GM19463 (cell line): ENCODE results near the gene SIGLEC9.

ENCODE experiments used
- ATAC-seq: cut with Tn5 transposase; IDR thresholded peaks from one replicate; pipeline ENCODE4 v1.9.1; 2021; ENCODE audit warnings: mild to moderate bottlenecking, moderate library complexity; ENCODE audit not compliant: unreplicated experiment

The SIGLEC9 gene

DNA sequence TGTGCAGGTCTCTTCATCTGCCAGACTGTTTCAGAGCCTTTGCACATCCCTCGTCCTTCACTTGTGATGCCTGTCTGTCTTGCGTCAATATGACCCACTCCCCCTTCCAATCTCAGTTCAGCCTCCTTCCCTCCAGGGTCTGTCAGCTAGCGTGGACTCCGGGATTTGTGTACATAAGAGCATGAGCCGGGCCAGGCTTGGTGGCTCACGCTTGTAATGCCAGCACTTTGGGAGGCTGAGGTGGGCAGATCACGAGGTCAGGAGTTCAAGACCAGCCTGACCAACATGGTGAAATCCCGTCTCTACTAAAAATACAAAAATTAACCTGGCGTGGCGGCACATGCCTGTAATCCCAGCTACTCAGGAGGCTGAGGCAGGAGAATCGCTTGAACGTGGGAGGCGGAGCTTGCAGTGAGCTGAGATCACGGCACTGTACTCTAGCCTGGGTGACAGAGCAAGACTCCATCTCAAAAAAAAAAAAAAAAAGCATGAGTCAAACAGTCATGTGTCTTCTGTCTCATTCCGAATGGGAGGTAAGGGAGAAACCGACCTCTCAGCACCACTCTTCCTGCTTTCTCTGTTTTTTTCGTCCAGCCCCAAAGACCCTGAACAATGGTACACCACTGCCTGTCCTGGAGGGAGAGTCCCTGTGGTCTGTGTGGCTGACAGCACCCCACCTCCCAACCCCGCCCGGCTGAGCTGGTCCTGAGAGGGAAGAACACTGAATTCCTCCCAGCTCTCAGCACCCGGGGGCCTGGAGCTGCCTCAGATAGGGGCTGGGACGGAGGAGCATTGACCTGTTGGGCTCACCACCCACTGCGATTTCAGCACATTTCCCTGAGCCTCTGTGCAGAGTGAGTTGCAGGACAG, 2.4 kb upstream of the SIGLEC9 start:
- ATAC-seq: no peak

GRCh38 chr19:51123381-51123800, 1.3 kb upstream of the SIGLEC9 start:
- no peak for ATAC-seq

DNA sequence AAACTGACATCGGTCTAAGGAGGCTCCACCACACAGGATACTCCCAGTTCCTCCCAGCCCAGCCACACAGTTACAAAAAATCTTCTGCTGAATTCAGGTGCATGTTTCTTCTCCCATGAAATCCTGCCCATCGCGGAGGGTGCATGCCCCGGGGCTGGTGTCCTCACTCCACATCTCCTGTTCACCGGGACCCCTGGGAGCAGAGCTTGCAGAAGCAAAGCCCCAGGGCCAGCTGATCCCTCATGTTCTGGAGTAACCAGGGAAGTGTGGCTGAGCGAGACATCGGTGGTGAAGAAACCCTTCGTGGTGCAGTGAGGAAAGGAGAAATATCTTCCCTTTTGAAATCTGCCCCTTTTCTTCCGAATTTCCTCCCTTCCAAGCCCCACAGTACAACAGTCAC, 904 bp upstream of the SIGLEC9 start:
- no peak for ATAC-seq

DNA sequence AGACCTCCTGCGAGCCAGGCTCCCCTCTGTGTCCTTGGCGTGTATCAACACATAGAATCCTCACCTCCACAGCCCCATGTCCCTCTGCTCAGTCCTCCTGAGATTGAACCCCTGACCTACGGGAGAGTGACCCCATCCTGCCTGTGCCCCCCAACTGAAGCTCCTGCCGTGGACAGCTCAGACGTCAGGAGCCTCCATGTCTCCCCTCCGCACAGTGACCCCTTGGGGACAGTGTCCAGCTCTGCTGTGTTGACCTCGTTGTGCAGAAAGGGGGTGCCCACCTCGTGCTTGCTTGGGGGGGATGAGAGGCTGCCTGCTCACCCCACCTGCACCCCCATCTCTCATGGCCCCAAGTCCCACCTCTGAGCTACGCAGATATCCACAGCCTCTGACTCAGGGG, 490 bp upstream of the SIGLEC9 start:
- ATAC-seq: no peak

DNA sequence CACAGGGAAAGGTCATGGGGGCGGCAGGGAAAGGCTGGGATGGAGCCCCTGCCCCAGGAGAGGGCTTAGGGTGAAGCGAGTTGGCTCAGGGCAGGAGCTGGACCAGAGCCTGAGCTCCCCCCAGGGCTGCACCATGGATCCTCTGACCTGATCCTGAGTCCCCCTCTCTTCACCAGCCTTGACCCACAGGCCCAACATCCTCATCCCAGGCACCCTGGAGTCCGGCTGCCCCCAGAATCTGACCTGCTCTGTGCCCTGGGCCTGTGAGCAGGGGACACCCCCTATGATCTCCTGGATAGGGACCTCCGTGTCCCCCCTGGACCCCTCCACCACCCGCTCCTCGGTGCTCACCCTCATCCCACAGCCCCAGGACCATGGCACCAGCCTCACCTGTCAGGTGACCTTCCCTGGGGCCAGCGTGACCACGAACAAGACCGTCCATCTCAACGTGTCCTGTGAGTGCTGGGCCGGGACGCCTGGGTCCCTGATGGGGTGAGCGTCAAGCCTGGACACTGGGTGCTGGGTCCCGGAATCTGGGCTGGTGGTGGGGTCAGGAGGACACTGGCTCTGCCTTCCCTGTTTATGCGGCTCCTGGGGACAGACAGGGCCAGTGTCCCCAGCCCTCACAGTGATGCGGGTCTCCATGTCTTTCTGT, 842 bp downstream of the SIGLEC9 start:
- ATAC-seq: no peak

DNA sequence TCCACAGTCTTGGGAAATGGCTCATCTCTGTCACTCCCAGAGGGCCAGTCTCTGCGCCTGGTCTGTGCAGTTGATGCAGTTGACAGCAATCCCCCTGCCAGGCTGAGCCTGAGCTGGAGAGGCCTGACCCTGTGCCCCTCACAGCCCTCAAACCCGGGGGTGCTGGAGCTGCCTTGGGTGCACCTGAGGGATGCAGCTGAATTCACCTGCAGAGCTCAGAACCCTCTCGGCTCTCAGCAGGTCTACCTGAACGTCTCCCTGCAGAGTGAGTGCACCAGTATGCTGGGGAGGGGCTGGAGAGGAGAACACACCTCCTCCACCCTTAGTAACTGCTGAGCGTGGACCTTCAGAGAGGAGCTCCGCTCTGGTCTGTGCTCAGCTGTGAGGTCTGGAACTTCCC, 2.3 kb downstream of the SIGLEC9 start:
- no peak for ATAC-seq

DNA sequence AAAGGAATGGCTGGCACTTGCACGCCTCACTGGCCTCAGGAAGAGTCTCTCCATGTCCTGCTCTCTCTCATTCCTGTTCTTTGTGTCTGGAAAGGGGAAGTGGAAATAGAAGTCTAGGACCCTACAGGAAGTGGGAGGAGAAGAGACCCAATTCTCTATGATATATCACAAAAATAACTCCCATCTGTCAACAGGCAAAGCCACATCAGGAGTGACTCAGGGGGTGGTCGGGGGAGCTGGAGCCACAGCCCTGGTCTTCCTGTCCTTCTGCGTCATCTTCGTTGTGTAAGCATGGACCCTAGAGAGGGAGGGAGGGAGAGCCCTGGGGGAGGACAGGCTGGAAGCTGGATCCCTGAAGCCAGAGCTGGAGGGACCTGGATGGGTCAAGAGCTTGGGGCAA, 3.0 kb downstream of the SIGLEC9 start:
- no peak for ATAC-seq

DNA sequence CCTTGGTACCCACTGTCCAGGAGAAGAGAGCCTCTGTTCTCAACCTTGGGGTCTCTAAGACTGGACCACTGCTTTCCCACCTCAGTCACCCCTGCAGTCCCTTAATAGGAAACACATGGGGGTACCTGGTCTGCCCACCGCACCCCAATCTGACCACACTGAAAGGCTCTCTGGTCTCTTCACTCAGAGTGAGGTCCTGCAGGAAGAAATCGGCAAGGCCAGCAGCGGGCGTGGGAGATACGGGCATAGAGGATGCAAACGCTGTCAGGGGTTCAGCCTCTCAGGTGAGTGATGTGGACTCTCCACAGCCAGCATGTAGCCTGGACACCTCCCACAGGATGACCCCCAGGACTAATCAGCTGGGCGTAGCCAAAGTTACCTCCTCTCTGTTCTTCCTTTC, 3.5 kb downstream of the SIGLEC9 start:
- ATAC-seq: no peak

- ATAC-seq: no peak
These were observed 5.0 kb downstream of the SIGLEC9 start for GRCh38 chr19:51129716-51130115.

GRCh38 chr19:51131780-51132680, 7.3 kb downstream of the SIGLEC9 start:
- ATAC-seq: no peak

- ATAC-seq: no peak
These were observed 10.3 kb downstream of the SIGLEC9 start for GRCh38 chr19:51135004-51135403.

- ATAC-seq: no peak
These were observed 11.5 kb downstream of the SIGLEC9 start for GRCh38 chr19:51135986-51136762.

DNA sequence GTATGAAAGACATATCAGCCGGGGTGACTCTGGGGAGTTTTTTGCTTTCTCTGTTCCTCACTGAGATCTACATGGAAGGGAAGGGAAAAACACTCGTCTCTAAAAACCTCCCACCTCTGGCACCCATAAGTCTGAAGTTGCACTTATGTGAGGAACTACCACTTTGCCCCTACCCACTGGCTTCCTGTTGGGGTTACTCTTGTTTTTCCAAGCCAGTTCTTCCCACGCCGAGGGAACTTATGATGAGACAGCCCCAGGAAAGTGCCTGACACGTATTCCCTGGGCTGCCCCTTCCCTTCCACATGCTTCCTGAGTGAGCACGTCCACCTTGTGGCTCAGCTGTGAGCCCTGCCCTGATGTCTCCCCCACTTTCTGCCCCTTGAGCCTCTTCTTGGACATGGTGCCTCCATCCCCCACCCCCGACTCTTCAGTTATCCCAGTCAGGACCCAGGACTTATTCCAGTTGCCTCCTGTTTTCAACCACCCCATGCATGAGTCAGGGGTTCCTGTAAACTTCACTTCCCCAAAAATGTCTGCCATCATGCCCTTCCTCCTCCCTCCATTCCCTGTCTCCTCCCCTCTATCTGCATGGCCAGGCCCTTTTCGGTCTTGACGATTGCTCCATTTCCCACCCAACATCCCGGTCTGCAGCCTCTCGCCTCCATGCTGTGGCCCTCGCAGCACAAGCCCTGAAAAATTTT, 12.3 kb downstream of the SIGLEC9 start:
- no peak for ATAC-seq

DNA sequence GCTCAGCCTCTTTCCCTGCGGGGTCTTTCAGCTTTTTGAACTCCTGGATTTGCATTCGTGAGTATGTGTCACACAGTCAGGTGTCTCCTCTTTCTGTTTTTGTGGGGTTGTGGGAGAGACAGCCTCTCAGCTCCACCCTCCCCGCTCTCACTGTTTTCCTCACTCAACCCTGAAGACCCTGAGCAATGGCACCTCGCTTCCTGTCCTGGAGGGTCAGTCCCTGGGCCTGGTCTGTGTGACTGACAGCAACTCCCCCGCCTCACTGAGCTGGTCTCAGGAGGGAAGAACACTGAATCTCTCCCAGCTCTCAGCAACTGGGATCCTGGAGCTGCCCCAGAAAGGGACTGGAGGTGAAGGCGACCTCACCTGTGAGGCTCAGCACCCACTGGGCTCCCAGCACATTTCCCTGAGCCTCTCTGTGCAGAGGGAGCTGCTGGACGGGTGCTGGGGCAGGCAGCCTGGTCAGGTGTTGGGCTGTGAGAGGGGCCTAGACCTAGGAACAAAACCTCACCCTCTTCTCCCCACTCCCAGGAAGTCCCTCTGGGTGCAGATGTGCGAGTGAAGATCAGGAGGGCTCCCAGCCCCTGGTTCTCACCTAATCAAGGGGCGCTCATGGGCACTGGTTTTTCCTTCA, 13.2 kb downstream of the SIGLEC9 start:
- no peak for ATAC-seq

- no peak for ATAC-seq
These were observed 13.9 kb downstream of the SIGLEC9 start for GRCh38 chr19:51138549-51138979.

DNA sequence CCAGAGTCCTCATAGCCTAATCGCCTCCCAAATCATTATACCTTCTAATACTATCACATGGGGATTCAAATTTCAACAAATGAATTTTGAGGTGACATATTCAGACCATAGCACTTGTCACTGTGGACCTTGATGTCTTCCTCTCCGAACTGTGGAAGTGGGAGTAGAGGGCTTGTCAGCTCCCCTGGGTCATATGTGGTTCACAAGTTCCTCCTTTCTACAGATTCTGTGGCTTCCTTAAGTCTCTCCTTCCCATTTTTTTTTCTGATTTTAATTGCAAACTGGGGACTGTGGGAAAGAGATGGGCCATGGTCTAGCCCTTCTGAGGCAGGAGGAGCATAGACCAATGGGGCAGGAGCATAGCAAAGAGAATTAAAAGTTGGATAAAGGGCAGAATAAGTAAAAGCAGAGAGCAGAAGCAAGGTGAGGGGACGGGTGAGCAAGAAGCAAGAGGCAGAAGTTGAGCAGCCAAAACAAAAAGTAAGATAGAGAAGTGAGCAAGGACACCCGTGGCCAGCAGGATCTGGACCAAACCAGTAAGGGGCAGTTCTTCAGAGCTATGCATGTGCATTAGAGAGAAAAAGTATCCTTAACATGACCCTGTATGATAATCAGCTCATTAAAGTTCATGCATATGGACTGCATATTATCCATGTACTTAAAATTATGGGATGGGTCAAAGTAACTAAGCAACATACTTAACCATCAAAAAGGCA, 14.8 kb downstream of the SIGLEC9 start:
- ATAC-seq: no peak

DNA sequence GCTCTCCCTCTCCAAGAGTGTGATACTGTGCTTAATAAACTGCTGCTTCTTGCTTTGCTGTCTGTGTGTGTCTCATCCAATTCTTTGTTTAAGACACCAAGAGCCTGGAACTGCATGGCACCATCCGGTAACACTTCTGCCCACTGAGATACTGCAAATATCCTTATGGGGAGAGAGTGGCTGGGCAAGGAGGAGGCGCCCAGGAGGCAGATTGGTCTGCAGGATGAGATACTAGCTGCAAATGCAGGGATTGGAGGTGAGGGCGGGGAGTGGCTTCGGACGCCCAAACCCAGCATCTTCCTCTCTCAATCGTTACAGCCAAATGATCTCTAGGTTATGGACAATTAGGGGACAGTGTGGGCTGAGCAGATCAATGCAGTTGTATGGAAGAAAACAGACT, 15.7 kb downstream of the SIGLEC9 start:
- ATAC-seq: no peak

- no peak for ATAC-seq
These were observed 16.5 kb downstream of the SIGLEC9 start for GRCh38 chr19:51141181-51141580.

- no peak for ATAC-seq
These were observed 17.4 kb downstream of the SIGLEC9 start, which contains the start of gene SIGLEC7 for GRCh38 chr19:51142119-51142518. Gene SIGLEC7, plus strand, starts transcription at chr19:51142301. Its CDS starts 69 bp downstream, at chr19:51142370.
